GM12878 (cell line): ENCODE data around the gene CTSA. TPM values are rescaled to one million over a fixed set of nuclear protein-coding genes. Genes with fewer than 3 reads are reported as not detected.

Experiments used
- ATAC-seq: fragments of 200-7000 bp; cut with Tn5 transposase; 3 replicates; pipeline ENCODE4 v1.9.1; 2020; ENCODE audit warnings: mild to moderate bottlenecking, moderate library complexity
- BruUV-seq: library from RNA; stranded (reverse); fragments of 400-500 nt; replicated peaks from 2 replicates; lab custom pipeline; 2021; lab: Mats Ljungman, UMichigan
- CTCF ChIA-PET: fragments of 300-600 bp; sonication (Branson Sonifier 250); formaldehyde crosslinking; extraction: SDS; loops from one replicate; lab custom pipeline; 2021; ENCODE audit warnings: inconsistent platforms; lab: Yijun Ruan, JAX
- POLR2A ChIA-PET: fragments of 350-600 bp; formaldehyde crosslinking; extraction: SDS; loops from one replicate; lab custom pipeline; 2021; ENCODE audit warnings: inconsistent platforms; lab: Charles Lee
- RAD21 ChIA-PET: fragments of 300-600 bp; sonication (Branson Sonifier 250); formaldehyde crosslinking; loops from one replicate; lab custom pipeline; 2023; ENCODE audit warnings: antibody characterized with exemption; ENCODE audit not compliant: unreplicated experiment; lab: Charles Lee
- SMC1A ChIA-PET: fragments of 300-600 bp; sonication (Branson Sonifier 250); formaldehyde crosslinking; loops from one replicate; lab custom pipeline; 2023; ENCODE audit not compliant: unreplicated experiment, uncharacterized antibody; lab: Charles Lee
- DNase-seq: peaks from one replicate; pipeline ENCODE4 v3.0.0-alpha.2; 2011; ENCODE audit warnings: low read depth, low spot score
- FAIRE-seq: peaks from 3 replicates; lab custom pipeline; 2011; peaks lifted over from hg19 to GRCh38; lab: Jason Lieb, UNC
- H2AFZ ChIP-seq: 2 replicates; pipeline ENCODE4 v1.6.0; 2011; ENCODE audit warnings: low read depth, low read length, control low read depth; ENCODE audit not compliant: control insufficient read depth
- H3K27ac ChIP-seq: 2 replicates; pipeline ENCODE4 v1.5.1; 2011; ENCODE audit warnings: control low read depth; ENCODE audit not compliant: control insufficient read depth, insufficient read depth
- H3K27me3 ChIP-seq, 2 experiments: replicated peaks in 1 of 2; 2 replicates each; pipeline versions ENCODE4 v1.6.0 to v1.6.1; 2011; ENCODE audit warnings: low read length in 1 of 2; ENCODE audit not compliant: control insufficient read depth in 2 of 2, insufficient read depth in 2 of 2
- H3K36me3 ChIP-seq, 2 experiments: 2 replicates each; pipeline ENCODE4 v1.5.1; 2011; ENCODE audit warnings: low read length in 1 of 2; ENCODE audit not compliant: control insufficient read depth in 2 of 2, insufficient read depth in 2 of 2
- H3K4me1 ChIP-seq: 2 replicates; pipeline ENCODE4 v1.6.1; 2011; ENCODE audit warnings: mild to moderate bottlenecking, low read length, moderate library complexity, mixed read lengths; ENCODE audit not compliant: control insufficient read depth, insufficient read depth
- H3K4me2 ChIP-seq: 2 replicates; pipeline ENCODE4 v1.6.0; 2011; ENCODE audit warnings: control low read depth; ENCODE audit not compliant: control insufficient read depth, insufficient read depth
- H3K4me3 ChIP-seq: fragments of 200-600 bp; sonication (generic); 2 replicates; pipeline ENCODE4 v1.5.1; 2016
- H3K79me2 ChIP-seq: 2 replicates; pipeline ENCODE4 v1.6.0; 2011; ENCODE audit warnings: low read length; ENCODE audit not compliant: control insufficient read depth, insufficient read depth
- H3K9ac ChIP-seq: 2 replicates; pipeline ENCODE4 v1.8.0; 2011; ENCODE audit warnings: low read length, control low read depth, mixed read lengths; ENCODE audit not compliant: control insufficient read depth, insufficient read depth
- H3K9me3 ChIP-seq: replicated peaks from 3 replicates; pipeline ENCODE4 v1.5.1; 2011; ENCODE audit warnings: mild to moderate bottlenecking, low read length; ENCODE audit not compliant: control insufficient read depth, insufficient read depth
- H4K20me1 ChIP-seq: 2 replicates; pipeline ENCODE4 v1.6.0; 2011; ENCODE audit not compliant: control insufficient read depth, insufficient read depth
- ATF7 ChIP-seq: fragments of 450-650 bp; IDR thresholded peaks from 2 replicates; pipeline ENCODE4 v1.6.1; 2016; ENCODE audit warnings: low read depth, mild to moderate bottlenecking
- BMI1 ChIP-seq: fragments of 450-650 bp; IDR thresholded peaks from 2 replicates; pipeline ENCODE4 v1.6.1; 2016; ENCODE audit warnings: mild to moderate bottlenecking, moderate library complexity, borderline replicate concordance
- CBX3 ChIP-seq: fragments of 200-600 bp; sonication (generic); IDR thresholded peaks from 2 replicates; pipeline ENCODE4 v1.6.1; 2016; ENCODE audit warnings: low read depth, borderline replicate concordance
- CBX5 ChIP-seq: sonication (generic); IDR thresholded peaks from 2 replicates; pipeline ENCODE4 v1.6.1; 2016; ENCODE audit warnings: low read depth, moderate library complexity, mild to moderate bottlenecking, inconsistent platforms
- KAT2A ChIP-seq: conservative IDR thresholded peaks from 2 replicates; pipeline ENCODE4 v1.6.1; 2011; ENCODE audit warnings: low read depth, low read length; ENCODE audit not compliant: control insufficient read depth
- MXI1 ChIP-seq: fragments of 150-350 bp; IDR thresholded peaks from 2 replicates; pipeline ENCODE4 v1.6.1; 2011; ENCODE audit warnings: low read depth, mild to moderate bottlenecking, inconsistent platforms, low read length, improper control_type of control experiment
- RELB ChIP-seq: fragments of 450-650 bp; IDR thresholded peaks from 2 replicates; pipeline ENCODE4 v1.6.1; 2017; ENCODE audit warnings: low read depth, mild to moderate bottlenecking, moderate library complexity
- SIN3A ChIP-seq: IDR thresholded peaks from 2 replicates; pipeline ENCODE4 v1.6.1; 2012; ENCODE audit warnings: low read depth, low read length, improper control_type of control experiment
- SMAD1 ChIP-seq: fragments of 450-650 bp; IDR thresholded peaks from 2 replicates; pipeline ENCODE4 v1.6.1; 2018; ENCODE audit warnings: mild to moderate bottlenecking, low read depth; ENCODE audit not compliant: partially characterized antibody
- SPI1 ChIP-seq: IDR thresholded peaks from 2 replicates; pipeline ENCODE4 v1.6.1; 2011; ENCODE audit warnings: low read depth, mild to moderate bottlenecking, low read length, moderate library complexity, borderline replicate concordance; ENCODE audit not compliant: insufficient read depth
- TARDBP ChIP-seq: IDR thresholded peaks from 2 replicates; pipeline ENCODE4 v1.6.1; 2016; ENCODE audit warnings: borderline replicate concordance
- ZBED1 ChIP-seq: IDR thresholded peaks from 2 replicates; pipeline ENCODE4 v1.6.1; 2016; ENCODE audit warnings: borderline replicate concordance
- ZBTB40 ChIP-seq: fragments of 450-650 bp; IDR thresholded peaks from 2 replicates; pipeline ENCODE4 v1.6.1; 2016; ENCODE audit warnings: mild to moderate bottlenecking, moderate library complexity, borderline replicate concordance
- ZNF24 ChIP-seq: fragments of 450-650 bp; IDR thresholded peaks from 2 replicates; pipeline ENCODE4 v1.6.1; 2017; ENCODE audit warnings: antibody characterized with exemption, mild to moderate bottlenecking
- WGBS: methylation state at CpG from one replicate; pipeline ENCODE4 v1.1.6; 2016; ENCODE audit warnings: low lambda C conversion rate; ENCODE audit not compliant: insufficient replicate concordance, insufficient coverage; ENCODE audit errors: missing lambda C conversion rate; 5-methylcytosine and 5-hydroxymethylcytosine counted together
- in situ Hi-C: fragments of 300-500 bp; cut with MboI; formaldehyde crosslinking; loops from 9 replicates; pipeline ENCODE4 v1.14.3; 2018; ENCODE audit warnings: mixed read lengths
- intact Hi-C: fragments of 100-400 bp; cut with micrococcal nuclease; formaldehyde crosslinking; loops from one replicate; pipeline ENCODE4 v1.14.2; 2022; ENCODE audit not compliant: unreplicated experiment
- polyA plus RNA-seq, 11 experiments: library from polyadenylated mRNA; depleted of rRNA in 4 of 11; unstranded in 6 of 11; stranded (reverse) in 5 of 11; fragments of >200 nt; fragmentation: Nextera tagmentation in 4 of 11; fragmentation: Illumina TruSeq in 1 of 11; extraction: Ambion mirVana in 4 of 11; extraction: Trizol in 1 of 11; gene quantifications; 1 replicate in 1 of 11; 2 replicates in 10 of 11; pipeline versions ENCODE4 v1.2.1 to v1.2.3, GENCODE V29; 2011 to 2016; ENCODE audit warnings: inconsistent platforms in 2 of 11, missing spikeins in 2 of 11, low read depth in 1 of 11
- total RNA-seq, 4 experiments: library from RNA; depleted of rRNA in 3 of 4; stranded (reverse); fragments of >200 nt in 3 of 4; fragmentation: Illumina TruSeq in 1 of 4; extraction: Trizol in 1 of 4; gene quantifications; 2 replicates each; pipeline versions ENCODE4 v1.2.1 to v1.2.3, GENCODE V29; 2013 to 2021
- TF ChIP-seq, protein P1 (sequence below): fragments of 450-650 bp; IDR thresholded peaks from 2 replicates; pipeline ENCODE4 v1.6.1; 2017; ENCODE audit warnings: mild to moderate bottlenecking, low read depth, inconsistent platforms; ENCODE audit not compliant: poor library complexity, severe bottlenecking

Gene CTSA
- total and polyA plus RNA-seq, 10 of the 15 experiments (the other 5 are each of a cell fraction or from before 2014, with no cell fraction given): 7.1 to 67.0 (median 36.2) TPM

- POLR2A ChIA-PET: interaction anchor here (0.6 to 2.9 kb wide), 32 partner anchors 8 to 754 kb away, joined by 3 to 50 read pairs (median 5); partner anchors contain the start of genes ACOT8, CTSA, NEURL2 and PLTP
- no peak for DNase-seq
- Histone ChIP-seq H2AFZ (peak overlapping the region; percentile 84), H3K4me1 (peaks cover 5% of the 10 kb centered on the region; the same call in 1 of the 2 replicates), H3K9ac (peak overlapping the region; percentile 85), H3K27ac (peak overlapping the region; percentile 67), H3K27me3 (no peaks in the 10 kb centered on the region), H3K4me3 (peak overlapping the region; percentile 81), H4K20me1 (no peaks in the 10 kb centered on the region), H3K9me3 (no peaks in the 10 kb centered on the region), H3K4me2 (peak overlapping the region; percentile 79; the same call in 1 of the 2 replicates), H3K79me2 (peaks cover 23% of the 10 kb centered on the region), H3K36me3 (peaks cover 12 to 13% of the 10 kb centered on the region in 2 experiments; a peak in 3 of 4 replicates)
- no peak for FAIRE-seq
- CTCF ChIA-PET: interaction anchor here (1.0 to 6.5 kb wide), 4 partner anchors 16 to 136 kb away, joined by 3 to 79 read pairs (median 39); no protein-coding TSS in a partner anchor
- 11% methylated on average over 21 of the region's 21 CpGs for WGBS
- BruUV-seq: TSS peak; percentile 82
- in situ Hi-C loops (no loop called here), intact Hi-C loops (loop anchor here (2.0 kb wide), 2 partner anchors 35 to 79 kb away; partner anchors contain the start of genes ACOT8 and ZSWIM3)
- RAD21 ChIA-PET: interaction anchor here (1.0 to 5.5 kb wide), 7 partner anchors 14 to 122 kb away, joined by 3 to 66 read pairs (median 11); partner anchors contain the start of gene ZSWIM1
- peak; percentile 24; the same call in 2 of the 3 replicates for ATAC-seq
- SMC1A ChIA-PET: interaction anchor here (1.0 to 4.1 kb wide), 4 partner anchors 26 to 45 kb away, joined by 3 to 33 read pairs (median 14); partner anchors contain the start of genes CTSA and NEURL2
- TF ChIP-seq SMAD1 (peak; percentile 74), KAT2A (no peak), ZNF24 (no peak), BMI1 (no peak), RELB (peak; percentile 9; the same call in 1 of the 2 replicates), TARDBP (no peak), ZBED1 (no peak), ATF7 (peak; percentile 45; the same call in 1 of the 2 replicates), ZBTB40 (peak; percentile 57; the same call in 1 of the 2 replicates), MXI1 (no peak), CBX3 (no peak), CBX5 (no peak), SIN3A (0 out of 2 replicates have a peak, but pooled peaks have one; percentile 34), SPI1 (peak; percentile 18; the same call in 1 of the 2 replicates)
- TF ChIP-seq, protein P1, sequence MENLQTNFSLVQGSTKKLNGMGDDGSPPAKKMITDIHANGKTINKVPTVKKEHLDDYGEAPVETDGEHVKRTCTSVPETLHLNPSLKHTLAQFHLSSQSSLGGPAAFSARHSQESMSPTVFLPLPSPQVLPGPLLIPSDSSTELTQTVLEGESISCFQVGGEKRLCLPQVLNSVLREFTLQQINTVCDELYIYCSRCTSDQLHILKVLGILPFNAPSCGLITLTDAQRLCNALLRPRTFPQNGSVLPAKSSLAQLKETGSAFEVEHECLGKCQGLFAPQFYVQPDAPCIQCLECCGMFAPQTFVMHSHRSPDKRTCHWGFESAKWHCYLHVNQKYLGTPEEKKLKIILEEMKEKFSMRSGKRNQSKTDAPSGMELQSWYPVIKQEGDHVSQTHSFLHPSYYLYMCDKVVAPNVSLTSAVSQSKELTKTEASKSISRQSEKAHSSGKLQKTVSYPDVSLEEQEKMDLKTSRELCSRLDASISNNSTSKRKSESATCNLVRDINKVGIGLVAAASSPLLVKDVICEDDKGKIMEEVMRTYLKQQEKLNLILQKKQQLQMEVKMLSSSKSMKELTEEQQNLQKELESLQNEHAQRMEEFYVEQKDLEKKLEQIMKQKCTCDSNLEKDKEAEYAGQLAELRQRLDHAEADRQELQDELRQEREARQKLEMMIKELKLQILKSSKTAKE: peak; percentile 53
These were observed 44.4 kb downstream of the CTSA start for GRCh38 chr20:45935416-45936046.
